ENCODE measurements around the gene KHDC3L. TPM values are rescaled to one million over a fixed set of nuclear protein-coding genes. Genes with fewer than 3 reads are reported as not detected.

Gene KHDC3L
- total and polyA plus RNA-seq, 2 of the 8 experiments (the other 6 are each of a cell fraction or from before 2014, with no cell fraction given): 0.11 TPM; not detected in 1

DNA sequence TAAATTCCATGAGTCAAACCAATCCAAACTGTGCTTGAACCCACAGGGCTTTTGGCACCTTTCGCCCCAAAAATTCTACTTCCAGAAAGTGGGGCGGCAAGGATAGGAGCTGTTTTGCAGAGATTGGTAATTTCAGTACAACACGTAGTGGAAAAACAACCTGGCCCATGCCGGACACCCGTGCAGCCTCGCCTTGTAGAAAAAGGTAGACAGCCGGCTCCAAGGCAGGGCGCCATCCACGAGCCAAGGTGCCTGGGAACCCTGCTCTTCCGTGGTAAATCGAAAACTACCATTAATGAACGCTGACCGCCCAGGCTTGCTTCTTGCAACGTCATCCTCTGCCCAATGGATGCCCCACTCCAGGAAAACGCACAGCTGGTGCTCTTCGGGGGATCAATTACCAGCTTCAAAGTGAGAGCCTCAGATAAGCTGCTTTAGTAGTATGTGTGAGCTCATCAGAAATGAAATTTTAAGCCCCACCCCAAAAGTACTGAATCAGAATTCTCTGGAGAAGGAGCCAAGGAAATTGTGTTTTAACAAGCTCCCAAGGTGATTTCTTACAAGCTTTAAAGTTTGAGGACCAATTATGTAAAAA is 5.4 kb downstream of the KHDC3L start:
- 72% methylated on average over 16 of the region's 16 CpGs; no CpG with 5 or more reads in 1 of the 2 experiments for WGBS, 2 experiments (ENCODE audit: extremely low coverage in 1 of 2, insufficient coverage in 1 of 2, insufficient read length in 1 of 2, insufficient replicate concordance in 2 of 2, low coverage in 1 of 2, low lambda C conversion rate in 2 of 2, missing lambda C conversion rate in 1 of 2)
- Histone ChIP-seq H3K27ac (ENCODE audit: low read depth, low read length) (no peak overlapping the region), H3K79me2 (ENCODE audit: control insufficient read depth in 1 of 2, insufficient read depth in 2 of 2, low read length in 2 of 2) (no peaks in the 10 kb centered on the region), H3K4me3 (ENCODE audit: extremely low read depth in 1 of 4, insufficient read depth in 2 of 4, low read depth in 3 of 4, low read length in 4 of 4) (no peak overlapping the region), H2BK20ac (ENCODE audit: low read length) (peak overlapping the region; percentile 40; the same call in 1 of the 2 replicates), H4K8ac (ENCODE audit: extremely low read depth, insufficient read depth, low read length) (no peak overlapping the region), H4K20me1 (replicated peaks in 1 of 2; ENCODE audit: control insufficient read depth in 1 of 2, insufficient read depth in 2 of 2, low read length in 2 of 2) (no peaks in the 10 kb centered on the region), H4K91ac (replicated peaks; ENCODE audit: insufficient read length, low read length) (peak overlapping the region; percentile 61), H2BK5ac (ENCODE audit: low read depth, low read length) (no peak overlapping the region; the same call in 1 of the 2 replicates), H3K23me2 (ENCODE audit: low read depth, low read length) (no peaks in the 10 kb centered on the region), H3K4ac (replicated peaks; ENCODE audit: insufficient read length, low read depth, low read length) (peak overlapping the region; percentile 80), H4K5ac (ENCODE audit: insufficient read length, low read depth, low read length) (no peak overlapping the region), H3K23ac (ENCODE audit: insufficient read length) (no peak overlapping the region), H3K9ac (replicated peaks in 1 of 4; ENCODE audit: extremely low read depth in 1 of 4, low read depth in 3 of 4, low read length in 3 of 4) (no peak overlapping the region), H2BK120ac (replicated peaks; ENCODE audit: low read depth, low read length) (no peak overlapping the region), H3K14ac (ENCODE audit: insufficient read length) (no peak overlapping the region), H3K18ac (ENCODE audit: extremely low read depth, low read length) (peak overlapping the region; percentile 2; the same call in 1 of the 2 replicates), H3K4me2 (ENCODE audit: insufficient read depth in 1 of 2, low read depth in 2 of 2, low read length in 2 of 2) (no peak overlapping the region), H3K4me1 (replicated peaks in 1 of 4; ENCODE audit: control insufficient read depth in 3 of 4, insufficient read depth in 4 of 4, low read length in 3 of 4) (peaks cover 0 to 6% (median 2%) of the 10 kb centered on the region in 4 experiments; a peak in 3 of 7 replicates), H2BK12ac (ENCODE audit: low read depth, low read length) (peak overlapping the region; percentile 87; the same call in 1 of the 2 replicates), H3K56ac (replicated peaks; ENCODE audit: insufficient read length, low read depth, low read length) (no peak overlapping the region), H3K79me1 (ENCODE audit: low read depth, low read length) (no peaks in the 10 kb centered on the region), H2BK15ac (ENCODE audit: low read length) (peak overlapping the region; percentile 92; the same call in 1 of the 2 replicates), H2AK5ac (ENCODE audit: low read depth, low read length) (no peak overlapping the region), H3K9me3 (ENCODE audit: insufficient read depth in 2 of 2, low read depth in 1 of 2, low read length in 1 of 2) (peaks cover 0 to 4% of the 10 kb centered on the region in 2 experiments; a peak in 2 of 4 replicates), H2AFZ (ENCODE audit: low read length) (peak overlapping the region; percentile 82), H3K36me3 (ENCODE audit: control insufficient read depth in 2 of 4, insufficient read depth in 4 of 4, low read length in 3 of 4) (no peaks in the 10 kb centered on the region), H3K27me3 (replicated peaks in 1 of 4; ENCODE audit: control insufficient read depth in 3 of 4, extremely low read depth in 1 of 4, insufficient read depth in 3 of 4, low read length in 3 of 4) (no peaks in the 10 kb centered on the region)
- DNase-seq (ENCODE audit: low read depth in 1 of 2, low spot score in 2 of 2): no peak
- ChIA-PET CTCF (ENCODE audit: partially characterized antibody) (interaction anchor here (0.6 to 1.7 kb wide), 4 partner anchors 10 to 41 kb away, joined by 3 to 7 read pairs (median 4); no protein-coding TSS in a partner anchor), POLR2A (ENCODE audit: partially characterized antibody) (no interaction called here)
- FAIRE-seq: no peak
- TF ChIP-seq HDAC6 (IDR thresholded peaks at IDR 0.05; ENCODE audit: low read depth, low read length) (no peak), TAF7 (optimal IDR thresholded peaks at IDR 0.05; ENCODE audit: borderline replicate concordance, low read depth, low read length) (no peak), RFX5 (IDR thresholded peaks at IDR 0.05; ENCODE audit: borderline replicate concordance, low read depth, low read length) (no peak), YY1 (IDR thresholded peaks at IDR 0.05; ENCODE audit: low read depth, low read length) (no peak), RXRA (IDR thresholded peaks at IDR 0.05; ENCODE audit: insufficient read depth, low read depth, low read length) (no peak), BRCA1 (IDR thresholded peaks at IDR 0.05; ENCODE audit: low read depth, low read length) (no peak), CREB1 (IDR thresholded peaks at IDR 0.05) (no peak)

All from H1 (cell line).